ENCODE data around the gene POMZP3.
A peak's percentile ranks its signal among the peaks of the same experiment; 100 is the strongest.
"Not testable (repeated sequence)": the region's sequence is repeated elsewhere in the genome, so short reads cannot be mapped to it uniquely, and the experiment has no call there.

Gene POMZP3

GRCh38 chr7:76597288-76597687 is 29.8 kb downstream of the POMZP3 start:
- not testable (repeated sequence) for H3K79me2 ChIP-seq (ENCODE audit: low read length); H3K27ac ChIP-seq (ENCODE audit: low read length); H3K27me3 ChIP-seq (ENCODE audit: low read depth, low read length); H3K4me2 ChIP-seq (ENCODE audit: low read length); H3K36me3 ChIP-seq (replicated peaks; ENCODE audit: low read depth, low read length); H4K20me1 ChIP-seq (ENCODE audit: insufficient read depth, low read length); H2AFZ ChIP-seq (ENCODE audit: low read depth, low read length); H3K4me1 ChIP-seq (ENCODE audit: low read length); H3K9me3 ChIP-seq (ENCODE audit: insufficient read depth, low read length); H3K9ac ChIP-seq (ENCODE audit: low read length); H3K4me3 ChIP-seq (ENCODE audit: low read length)

- not testable (repeated sequence) for H3K9ac ChIP-seq (ENCODE audit: low read length); H3K27me3 ChIP-seq (ENCODE audit: low read depth, low read length); H2AFZ ChIP-seq (ENCODE audit: low read depth, low read length); H3K27ac ChIP-seq (ENCODE audit: low read length); H3K79me2 ChIP-seq (ENCODE audit: low read length); H3K4me3 ChIP-seq (ENCODE audit: low read length); H3K9me3 ChIP-seq (ENCODE audit: insufficient read depth, low read length); H3K36me3 ChIP-seq (replicated peaks; ENCODE audit: low read depth, low read length); H3K4me2 ChIP-seq (ENCODE audit: low read length)
- Histone ChIP-seq H4K20me1 (ENCODE audit: insufficient read depth, low read length) (peaks cover 11% of the 10 kb centered on the region; the same call in 1 of the 2 replicates), H3K4me1 (ENCODE audit: low read length) (peaks cover 25% of the 10 kb centered on the region)
Measured at GRCh38 chr7:76592694-76593093, 34.4 kb downstream of the POMZP3 start.

DNA sequence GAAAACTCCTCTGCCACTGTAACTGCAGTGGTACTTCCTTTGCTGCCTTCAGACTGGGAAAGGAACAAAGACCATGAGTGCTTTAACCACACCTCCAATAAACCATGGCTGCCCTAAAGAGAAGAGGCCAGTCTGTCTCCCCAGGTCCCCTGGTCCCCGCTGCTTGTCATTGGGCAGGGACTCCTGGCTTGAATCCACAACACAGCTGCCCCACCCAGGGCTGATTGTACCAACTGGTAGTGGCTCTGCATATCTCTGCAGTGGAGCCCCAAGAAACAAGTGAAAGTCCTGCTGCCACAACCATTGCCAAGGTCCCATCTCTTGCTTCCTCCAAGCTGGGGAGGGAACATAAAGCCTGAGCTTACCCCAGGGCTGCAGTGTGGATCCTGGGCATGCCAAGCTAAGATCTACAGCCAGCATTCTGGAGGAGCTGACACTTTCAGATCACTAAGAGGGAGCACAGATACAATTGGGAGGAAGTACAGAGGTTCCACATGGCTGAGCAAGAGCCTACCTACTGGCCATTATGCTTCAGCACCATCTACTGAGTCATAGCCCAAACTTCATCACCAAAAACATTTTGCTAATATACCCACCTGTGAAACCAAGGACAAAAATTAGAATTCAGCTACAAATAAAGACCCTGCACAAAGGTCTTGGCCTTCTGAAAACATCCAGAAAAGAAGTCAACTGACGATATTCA is 35.3 kb downstream of the POMZP3 start:
- peaks cover 20% of the 10 kb centered on the region for H3K4me1 ChIP-seq (ENCODE audit: low read length)
- not testable (repeated sequence) for H3K9me3 ChIP-seq (ENCODE audit: insufficient read depth, low read length); H3K27me3 ChIP-seq (ENCODE audit: low read depth, low read length); H3K9ac ChIP-seq (ENCODE audit: low read length); H3K79me2 ChIP-seq (ENCODE audit: low read length); H2AFZ ChIP-seq (ENCODE audit: low read depth, low read length); H3K4me3 ChIP-seq (ENCODE audit: low read length); H3K27ac ChIP-seq (ENCODE audit: low read length); H3K36me3 ChIP-seq (replicated peaks; ENCODE audit: low read depth, low read length)
- peaks cover 11% of the 10 kb centered on the region; the same call in 1 of the 2 replicates for H4K20me1 ChIP-seq (ENCODE audit: insufficient read depth, low read length)
- TF ChIP-seq, protein P1, sequence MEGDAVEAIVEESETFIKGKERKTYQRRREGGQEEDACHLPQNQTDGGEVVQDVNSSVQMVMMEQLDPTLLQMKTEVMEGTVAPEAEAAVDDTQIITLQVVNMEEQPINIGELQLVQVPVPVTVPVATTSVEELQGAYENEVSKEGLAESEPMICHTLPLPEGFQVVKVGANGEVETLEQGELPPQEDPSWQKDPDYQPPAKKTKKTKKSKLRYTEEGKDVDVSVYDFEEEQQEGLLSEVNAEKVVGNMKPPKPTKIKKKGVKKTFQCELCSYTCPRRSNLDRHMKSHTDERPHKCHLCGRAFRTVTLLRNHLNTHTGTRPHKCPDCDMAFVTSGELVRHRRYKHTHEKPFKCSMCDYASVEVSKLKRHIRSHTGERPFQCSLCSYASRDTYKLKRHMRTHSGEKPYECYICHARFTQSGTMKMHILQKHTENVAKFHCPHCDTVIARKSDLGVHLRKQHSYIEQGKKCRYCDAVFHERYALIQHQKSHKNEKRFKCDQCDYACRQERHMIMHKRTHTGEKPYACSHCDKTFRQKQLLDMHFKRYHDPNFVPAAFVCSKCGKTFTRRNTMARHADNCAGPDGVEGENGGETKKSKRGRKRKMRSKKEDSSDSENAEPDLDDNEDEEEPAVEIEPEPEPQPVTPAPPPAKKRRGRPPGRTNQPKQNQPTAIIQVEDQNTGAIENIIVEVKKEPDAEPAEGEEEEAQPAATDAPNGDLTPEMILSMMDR (IDR thresholded peaks at IDR 0.05; ENCODE audit: low read depth, low read length), result peak; percentile 26; the same call in 1 of the 2 replicates
- peak overlapping the region; percentile 40 for H3K4me2 ChIP-seq (ENCODE audit: low read length)

- H2AFZ ChIP-seq (ENCODE audit: low read depth, low read length); H3K9me3 ChIP-seq (ENCODE audit: insufficient read depth, low read length); H3K9ac ChIP-seq (ENCODE audit: low read length); H3K36me3 ChIP-seq (replicated peaks; ENCODE audit: low read depth, low read length); H3K79me2 ChIP-seq (ENCODE audit: low read length); H3K27me3 ChIP-seq (ENCODE audit: low read depth, low read length); H3K4me2 ChIP-seq (ENCODE audit: low read length); H3K4me3 ChIP-seq (ENCODE audit: low read length); H3K27ac ChIP-seq (ENCODE audit: low read length): not testable (repeated sequence)
- Histone ChIP-seq H3K4me1 (ENCODE audit: low read length) (peaks cover 20% of the 10 kb centered on the region), H4K20me1 (ENCODE audit: insufficient read depth, low read length) (peaks cover 11% of the 10 kb centered on the region; the same call in 1 of the 2 replicates)
Measured at GRCh38 chr7:76591033-76591432, 36.0 kb downstream of the POMZP3 start.

- peaks cover 11% of the 10 kb centered on the region; the same call in 1 of the 2 replicates for H4K20me1 ChIP-seq (ENCODE audit: insufficient read depth, low read length)
- H3K4me1 ChIP-seq (ENCODE audit: low read length), result peaks cover 20% of the 10 kb centered on the region
- H3K4me2 ChIP-seq (ENCODE audit: low read length); H3K9me3 ChIP-seq (ENCODE audit: insufficient read depth, low read length); H3K36me3 ChIP-seq (replicated peaks; ENCODE audit: low read depth, low read length); H2AFZ ChIP-seq (ENCODE audit: low read depth, low read length); H3K9ac ChIP-seq (ENCODE audit: low read length); H3K27ac ChIP-seq (ENCODE audit: low read length); H3K79me2 ChIP-seq (ENCODE audit: low read length); H3K27me3 ChIP-seq (ENCODE audit: low read depth, low read length); H3K4me3 ChIP-seq (ENCODE audit: low read length): not testable (repeated sequence)
Measured at GRCh38 chr7:76588586-76588985, 38.5 kb downstream of the POMZP3 start.

GRCh38 chr7:76586585-76587315 is 40.3 kb downstream of the POMZP3 start:
- not testable (repeated sequence) for H3K9ac ChIP-seq (ENCODE audit: low read length); H2AFZ ChIP-seq (ENCODE audit: low read depth, low read length); H3K4me3 ChIP-seq (ENCODE audit: low read length); H3K79me2 ChIP-seq (ENCODE audit: low read length); H3K27me3 ChIP-seq (ENCODE audit: low read depth, low read length); H4K20me1 ChIP-seq (ENCODE audit: insufficient read depth, low read length); H3K4me2 ChIP-seq (ENCODE audit: low read length); H3K9me3 ChIP-seq (ENCODE audit: insufficient read depth, low read length); H3K27ac ChIP-seq (ENCODE audit: low read length); H3K36me3 ChIP-seq (replicated peaks; ENCODE audit: low read depth, low read length)
- H3K4me1 ChIP-seq (ENCODE audit: low read length), result peaks cover 14% of the 10 kb centered on the region

DNA sequence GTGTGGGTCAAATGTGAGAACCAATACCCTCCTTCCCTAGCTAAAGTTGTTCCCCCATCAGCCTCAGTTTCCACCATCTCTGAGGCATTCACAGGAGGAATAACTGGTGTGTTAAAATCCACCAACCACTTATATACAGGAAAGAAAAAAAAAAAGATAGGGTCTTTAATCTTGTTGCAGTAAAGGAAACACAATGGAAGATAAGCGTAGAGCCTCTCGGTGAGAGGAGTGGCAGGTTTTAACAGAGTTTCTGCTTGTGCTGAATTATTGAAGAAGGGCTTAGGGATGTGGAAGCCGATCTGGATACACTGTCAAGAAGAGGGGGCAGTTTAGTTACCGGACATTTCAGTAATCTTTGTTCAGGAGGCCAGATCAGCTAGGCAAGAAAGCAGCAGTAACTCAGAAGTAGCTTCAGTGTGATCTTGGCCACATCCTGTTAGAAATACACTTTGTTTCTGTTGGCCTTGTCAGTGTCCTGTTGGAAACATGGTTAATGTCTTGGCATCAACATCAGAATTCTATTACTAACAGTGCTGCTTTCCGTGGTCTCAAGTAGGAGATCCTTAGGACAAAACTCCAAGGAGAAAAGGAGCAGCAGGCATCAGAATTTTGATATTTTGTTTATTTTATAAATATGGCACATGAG is 43.3 kb downstream of the POMZP3 start:
- not testable (repeated sequence) for H3K9me3 ChIP-seq (ENCODE audit: insufficient read depth, low read length); H3K79me2 ChIP-seq (ENCODE audit: low read length); H3K27ac ChIP-seq (ENCODE audit: low read length); H2AFZ ChIP-seq (ENCODE audit: low read depth, low read length); H3K36me3 ChIP-seq (replicated peaks; ENCODE audit: low read depth, low read length); H3K4me2 ChIP-seq (ENCODE audit: low read length); H3K4me1 ChIP-seq (ENCODE audit: low read length); H3K4me3 ChIP-seq (ENCODE audit: low read length); H3K9ac ChIP-seq (ENCODE audit: low read length); H4K20me1 ChIP-seq (ENCODE audit: insufficient read depth, low read length); H3K27me3 ChIP-seq (ENCODE audit: low read depth, low read length)

DNA sequence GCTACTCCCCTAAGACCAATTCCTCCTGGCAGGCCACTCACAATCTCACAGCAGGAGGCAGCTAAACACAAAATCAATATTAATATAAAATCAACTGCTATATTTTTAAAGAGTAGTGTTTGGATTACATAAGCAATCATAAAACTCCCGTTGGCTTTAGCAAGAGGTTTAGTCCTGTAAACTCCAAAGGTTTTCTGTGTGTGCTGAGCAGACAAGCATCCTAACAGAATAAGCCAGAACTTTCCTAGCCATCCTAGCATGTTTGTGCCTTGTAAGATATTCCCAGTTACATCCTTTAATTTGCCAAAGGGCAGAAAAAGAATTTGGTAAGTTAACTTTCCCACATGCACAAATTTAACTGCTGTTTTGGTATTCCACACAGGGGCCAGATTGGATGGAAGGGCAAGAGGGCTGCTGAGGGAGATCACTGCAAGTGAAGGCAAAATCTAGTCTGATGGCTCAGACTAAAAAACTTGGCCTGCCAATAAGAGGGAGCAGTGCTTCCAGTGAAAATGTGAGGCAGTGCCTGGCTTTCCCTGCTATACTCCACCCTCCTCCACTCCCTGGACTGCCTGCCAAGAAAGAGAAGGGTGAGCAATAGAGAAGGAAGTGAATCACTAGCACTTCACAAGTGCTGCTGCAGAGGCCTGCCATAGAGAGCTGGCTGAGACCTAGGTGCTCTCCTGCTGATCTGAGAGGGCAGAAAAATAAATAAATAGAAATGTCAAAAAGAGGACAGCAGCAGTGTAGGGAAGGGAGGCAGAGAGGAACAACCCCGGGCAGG is 44.0 kb downstream of the POMZP3 start:
- not testable (repeated sequence) for H3K4me1 ChIP-seq (ENCODE audit: low read length); H3K36me3 ChIP-seq (replicated peaks; ENCODE audit: low read depth, low read length); H3K27me3 ChIP-seq (ENCODE audit: low read depth, low read length); H3K4me3 ChIP-seq (ENCODE audit: low read length); H3K9ac ChIP-seq (ENCODE audit: low read length); H2AFZ ChIP-seq (ENCODE audit: low read depth, low read length); H3K4me2 ChIP-seq (ENCODE audit: low read length); H3K9me3 ChIP-seq (ENCODE audit: insufficient read depth, low read length); H3K27ac ChIP-seq (ENCODE audit: low read length); H4K20me1 ChIP-seq (ENCODE audit: insufficient read depth, low read length); H3K79me2 ChIP-seq (ENCODE audit: low read length)

Data from OCI-LY3 (cell line).